IPS DF 6.9 (cell line): Measurements from ENCODE around the gene DTX1.
A peak's percentile ranks its signal among the peaks of the same experiment; 100 is the strongest.

Experiments
- DNase-seq: peaks from one replicate; pipeline ENCODE4 v3.0.0-alpha.2; 2013; ENCODE audit warnings: low read depth, low spot score
- H3K27ac ChIP-seq: one replicate; pipeline ENCODE4 v1.5.1; 2013; ENCODE audit warnings: low read length, control low read depth
- H3K27me3 ChIP-seq: 2 replicates; pipeline ENCODE4 v1.6.1; 2013; ENCODE audit warnings: mild to moderate bottlenecking, low read length; ENCODE audit not compliant: control insufficient read depth, insufficient read depth
- H3K36me3 ChIP-seq: 2 replicates; pipeline ENCODE4 v1.6.1; 2013; ENCODE audit warnings: low read length; ENCODE audit not compliant: control insufficient read depth, insufficient read depth
- H3K4me1 ChIP-seq: 2 replicates; pipeline ENCODE4 v1.6.1; 2013; ENCODE audit warnings: low read length; ENCODE audit not compliant: control insufficient read depth, insufficient read depth
- H3K4me3 ChIP-seq: 2 replicates; pipeline ENCODE4 v1.5.1; 2013; ENCODE audit warnings: mild to moderate bottlenecking, low read length
- H3K9me3 ChIP-seq: 2 replicates; pipeline ENCODE4 v1.6.1; 2013; ENCODE audit warnings: low read length, inconsistent platforms; ENCODE audit not compliant: control insufficient read depth, insufficient read depth
- WGBS: extraction: QIAGEN DNeasy Blood & Tissue Kit; methylation state at CpG from one replicate; pipeline ENCODE4 v1.1.7; 2013; ENCODE audit warnings: mixed read lengths, missing lambda C conversion rate; ENCODE audit not compliant: insufficient read length, insufficient coverage; 5-methylcytosine and 5-hydroxymethylcytosine counted together

DTX1 gene

GRCh38 chr12:113129664-113130456, 73.3 kb downstream of the DTX1 start:
- H3K9me3 ChIP-seq = no peaks in the 10 kb centered on the region
- H3K4me3 ChIP-seq = no peak overlapping the region
- no peaks in the 10 kb centered on the region; the same call in 1 of the 2 replicates for H3K27me3 ChIP-seq
- DNase-seq = no peak
- no peak overlapping the region for H3K27ac ChIP-seq
- 0 out of 2 replicates have a peak, but pooled peaks cover 2% of the 10 kb centered on the region for H3K4me1 ChIP-seq
- H3K36me3 ChIP-seq = no peaks in the 10 kb centered on the region
- WGBS = no CpG with 5 or more reads among the region's 17 CpGs

- no peak overlapping the region for H3K27ac ChIP-seq
- DNase-seq = no peak
Measured at GRCh38 chr12:113130457-113131135, 74.1 kb downstream of the DTX1 start.

GRCh38 chr12:113131556-113131955, 75.0 kb downstream of the DTX1 start:
- H3K36me3 ChIP-seq = no peaks in the 10 kb centered on the region
- 0 out of 2 replicates have a peak, but pooled peaks cover 4% of the 10 kb centered on the region for H3K4me1 ChIP-seq
- H3K27me3 ChIP-seq = no peaks in the 10 kb centered on the region; the same call in 1 of the 2 replicates
- no peak for DNase-seq
- no peak overlapping the region for H3K27ac ChIP-seq
- no peak overlapping the region for H3K4me3 ChIP-seq
- WGBS = no CpG with 5 or more reads among the region's 1 CpG
- no peaks in the 10 kb centered on the region for H3K9me3 ChIP-seq

More at GRCh38 chr12:113130457-113131135, 74.1 kb downstream of the DTX1 start:
- no peaks in the 10 kb centered on the region; the same call in 1 of the 2 replicates for H3K27me3 ChIP-seq
- WGBS = no CpG with 5 or more reads among the region's 18 CpGs
- H3K36me3 ChIP-seq = no peaks in the 10 kb centered on the region
- H3K9me3 ChIP-seq = no peaks in the 10 kb centered on the region
- H3K4me3 ChIP-seq = no peak overlapping the region
- 0 out of 2 replicates have a peak, but pooled peaks cover 2% of the 10 kb centered on the region for H3K4me1 ChIP-seq

GRCh38 chr12:113133036-113133435, 76.5 kb downstream of the DTX1 start:
- H3K27ac ChIP-seq = no peak overlapping the region
- no peak for DNase-seq

GRCh38 chr12:113133666-113134065, 77.1 kb downstream of the DTX1 start:
- H3K27me3 ChIP-seq = no peaks in the 10 kb centered on the region; the same call in 1 of the 2 replicates
- no peaks in the 10 kb centered on the region for H3K9me3 ChIP-seq
- no CpG with 5 or more reads among the region's 3 CpGs for WGBS
- 0 out of 2 replicates have a peak, but pooled peaks cover 4% of the 10 kb centered on the region for H3K4me1 ChIP-seq
- H3K27ac ChIP-seq = no peak overlapping the region
- no peak overlapping the region for H3K4me3 ChIP-seq
- H3K36me3 ChIP-seq = no peaks in the 10 kb centered on the region
- DNase-seq = no peak

More at GRCh38 chr12:113133036-113133435, 76.5 kb downstream of the DTX1 start:
- WGBS = no CpG with 5 or more reads among the region's 6 CpGs
- Histone ChIP-seq H3K9me3 (no peaks in the 10 kb centered on the region), H3K27me3 (no peaks in the 10 kb centered on the region; the same call in 1 of the 2 replicates), H3K36me3 (no peaks in the 10 kb centered on the region), H3K4me3 (no peak overlapping the region), H3K4me1 (0 out of 2 replicates have a peak, but pooled peaks cover 4% of the 10 kb centered on the region)

GRCh38 chr12:113134071-113134470, 77.5 kb downstream of the DTX1 start:
- no peaks in the 10 kb centered on the region; the same call in 1 of the 2 replicates for H3K27me3 ChIP-seq
- H3K9me3 ChIP-seq = no peaks in the 10 kb centered on the region
- WGBS = no CpG with 5 or more reads among the region's 2 CpGs
- no peak overlapping the region for H3K27ac ChIP-seq
- no peaks in the 10 kb centered on the region for H3K36me3 ChIP-seq
- no peak for DNase-seq
- H3K4me1 ChIP-seq = 0 out of 2 replicates have a peak, but pooled peaks cover 4% of the 10 kb centered on the region
- no peak overlapping the region for H3K4me3 ChIP-seq

GRCh38 chr12:113134521-113134951, 78.0 kb downstream of the DTX1 start:
- no CpG with 5 or more reads among the region's 6 CpGs for WGBS
- no peaks in the 10 kb centered on the region for H3K9me3 ChIP-seq
- no peak overlapping the region for H3K27ac ChIP-seq
- no peak for DNase-seq
- no peaks in the 10 kb centered on the region for H3K36me3 ChIP-seq
- no peaks in the 10 kb centered on the region; the same call in 1 of the 2 replicates for H3K27me3 ChIP-seq
- 0 out of 2 replicates have a peak, but pooled peaks cover 4% of the 10 kb centered on the region for H3K4me1 ChIP-seq
- no peak overlapping the region for H3K4me3 ChIP-seq

- DNase-seq = no peak
- Histone ChIP-seq H3K36me3 (no peaks in the 10 kb centered on the region), H3K27ac (no peak within 1 kb of the TSS), H3K27me3 (no peaks in the 10 kb centered on the region; the same call in 1 of the 2 replicates), H3K9me3 (no peaks in the 10 kb centered on the region), H3K4me3 (peak within 1 kb of the TSS; percentile 43; the same call in 1 of the 2 replicates), H3K4me1 (0 out of 2 replicates have a peak, but pooled peaks cover 4% of the 10 kb centered on the region)
- WGBS = no CpG with 5 or more reads among the region's 68 CpGs
Measured at GRCh38 chr12:113135178-113136127, 78.9 kb downstream of the DTX1 start, which contains the start of gene RASAL1. TSS of gene RASAL1 (minus strand) at chr12:113135761. CDS start at chr12:113135462, 299 bp downstream.

- H3K36me3 ChIP-seq = no peaks in the 10 kb centered on the region
- no peaks in the 10 kb centered on the region for H3K9me3 ChIP-seq
- H3K4me1 ChIP-seq = 0 out of 2 replicates have a peak, but pooled peaks cover 4% of the 10 kb centered on the region
- WGBS = no CpG with 5 or more reads among the region's 21 CpGs
- peak overlapping the region; percentile 43; the same call in 1 of the 2 replicates for H3K4me3 ChIP-seq
- no peak for DNase-seq
- H3K27me3 ChIP-seq = no peaks in the 10 kb centered on the region; the same call in 1 of the 2 replicates
- no peak overlapping the region for H3K27ac ChIP-seq
Measured at GRCh38 chr12:113136128-113136989, 79.8 kb downstream of the DTX1 start.
